DOHH2 (cell line): ENCODE results near the gene LYSET.

ENCODE experiments used
- H3F3A ChIP-seq: fragments of 200-600 bp; sonication (generic), shearing (Covaris generic); 2 replicates; pipeline ENCODE4 v1.6.0; 2016; ENCODE audit warnings: antibody characterized with exemption, mild to moderate bottlenecking; ENCODE audit not compliant: control insufficient read depth, insufficient read depth
- H3K27ac ChIP-seq: fragments of 200-600 bp; sonication (generic); 2 replicates; pipeline ENCODE4 v1.5.1; 2014; ENCODE audit warnings: low read depth, mild to moderate bottlenecking, low read length, moderate library complexity
- H3K27me3 ChIP-seq: fragments of 200-600 bp; sonication (generic); 2 replicates; pipeline ENCODE4 v1.6.1; 2014; ENCODE audit warnings: mild to moderate bottlenecking, low read length, mixed read lengths; ENCODE audit not compliant: control insufficient read depth
- H3K36me3 ChIP-seq: fragments of 200-600 bp; sonication (generic); 2 replicates; pipeline ENCODE4 v1.6.1; 2014; ENCODE audit warnings: mild to moderate bottlenecking, low read length, moderate library complexity, mixed read lengths; ENCODE audit not compliant: control insufficient read depth
- H3K4me1 ChIP-seq: fragments of 200-600 bp; sonication (generic); 2 replicates; pipeline ENCODE4 v1.6.1; 2014; ENCODE audit warnings: mild to moderate bottlenecking, low read length, mixed read lengths; ENCODE audit not compliant: control insufficient read depth
- H3K4me2 ChIP-seq: fragments of 200-600 bp; sonication (generic); 2 replicates; pipeline ENCODE4 v1.6.0; 2014; ENCODE audit warnings: mild to moderate bottlenecking, low read length, moderate library complexity
- H3K4me3 ChIP-seq: fragments of 200-600 bp; sonication (generic); 2 replicates; pipeline ENCODE4 v1.5.1; 2014; ENCODE audit warnings: mild to moderate bottlenecking, low read length, mixed read lengths
- H3K79me2 ChIP-seq: fragments of 200-600 bp; sonication (generic); 2 replicates; pipeline ENCODE4 v1.6.1; 2014; ENCODE audit warnings: mild to moderate bottlenecking, low read length, mixed read lengths; ENCODE audit not compliant: control insufficient read depth
- H3K9me2 ChIP-seq: fragments of 200-600 bp; sonication (generic); replicated peaks from 2 replicates; pipeline ENCODE4 v1.6.1; 2014; ENCODE audit warnings: mild to moderate bottlenecking, low read length, mixed read lengths; ENCODE audit not compliant: control insufficient read depth
- H3K9me3 ChIP-seq: fragments of 200-600 bp; sonication (generic); 2 replicates; pipeline ENCODE4 v1.6.1; 2014; ENCODE audit warnings: antibody characterized with exemption, low read length, mixed read lengths; ENCODE audit not compliant: control insufficient read depth, insufficient read depth
- H4K20me1 ChIP-seq: fragments of 200-600 bp; sonication (generic); 2 replicates; pipeline ENCODE4 v1.6.0; 2014; ENCODE audit warnings: low read depth, mild to moderate bottlenecking, antibody characterized with exemption, low read length, moderate library complexity; ENCODE audit not compliant: control insufficient read depth, insufficient read depth
- EZH2phosphoT487 ChIP-seq: fragments of 200-600 bp; sonication (generic); IDR thresholded peaks from 2 replicates; pipeline ENCODE4 v1.6.1; 2017; ENCODE audit warnings: borderline replicate concordance, mild to moderate bottlenecking, antibody characterized with exemption, low read length, moderate library complexity, mixed read lengths
- TF ChIP-seq, protein P1 (sequence below): fragments of 200-600 bp; sonication (generic); IDR thresholded peaks from one replicate; pipeline ENCODE4 v1.5.1; 2014; ENCODE audit warnings: antibody characterized with exemption, mild to moderate bottlenecking, low read depth, low read length; ENCODE audit not compliant: poor library complexity, severe bottlenecking

The LYSET gene

DNA sequence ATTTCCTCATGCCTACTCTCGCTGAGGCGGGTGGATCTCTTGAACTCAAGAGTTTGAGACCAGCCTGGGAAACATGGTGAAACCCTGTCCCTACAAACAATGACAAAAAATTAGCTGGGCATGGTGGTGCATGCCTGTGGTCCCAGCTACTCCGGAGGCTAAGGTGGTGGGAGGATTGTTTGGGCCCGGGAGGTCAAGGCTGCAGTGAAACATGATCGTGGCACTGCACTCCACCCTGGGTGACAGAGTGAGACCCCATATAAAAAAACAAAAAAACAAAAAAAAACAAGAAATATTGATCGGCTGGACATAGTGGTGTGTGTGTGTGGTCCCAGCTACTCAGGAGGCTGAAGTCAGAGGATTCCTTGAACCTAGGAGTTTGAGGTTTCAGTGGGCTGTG, 9.6 kb upstream of the LYSET start:
- H3K4me3 ChIP-seq: no peak overlapping the region
- peaks cover 7% of the 10 kb centered on the region for H3F3A ChIP-seq
- H3K9me2 ChIP-seq: no peaks in the 10 kb centered on the region
- H3K4me2 ChIP-seq: no peak overlapping the region
- no peaks in the 10 kb centered on the region for H3K36me3 ChIP-seq
- H3K9me3 ChIP-seq: no peaks in the 10 kb centered on the region
- TF ChIP-seq, protein P1, sequence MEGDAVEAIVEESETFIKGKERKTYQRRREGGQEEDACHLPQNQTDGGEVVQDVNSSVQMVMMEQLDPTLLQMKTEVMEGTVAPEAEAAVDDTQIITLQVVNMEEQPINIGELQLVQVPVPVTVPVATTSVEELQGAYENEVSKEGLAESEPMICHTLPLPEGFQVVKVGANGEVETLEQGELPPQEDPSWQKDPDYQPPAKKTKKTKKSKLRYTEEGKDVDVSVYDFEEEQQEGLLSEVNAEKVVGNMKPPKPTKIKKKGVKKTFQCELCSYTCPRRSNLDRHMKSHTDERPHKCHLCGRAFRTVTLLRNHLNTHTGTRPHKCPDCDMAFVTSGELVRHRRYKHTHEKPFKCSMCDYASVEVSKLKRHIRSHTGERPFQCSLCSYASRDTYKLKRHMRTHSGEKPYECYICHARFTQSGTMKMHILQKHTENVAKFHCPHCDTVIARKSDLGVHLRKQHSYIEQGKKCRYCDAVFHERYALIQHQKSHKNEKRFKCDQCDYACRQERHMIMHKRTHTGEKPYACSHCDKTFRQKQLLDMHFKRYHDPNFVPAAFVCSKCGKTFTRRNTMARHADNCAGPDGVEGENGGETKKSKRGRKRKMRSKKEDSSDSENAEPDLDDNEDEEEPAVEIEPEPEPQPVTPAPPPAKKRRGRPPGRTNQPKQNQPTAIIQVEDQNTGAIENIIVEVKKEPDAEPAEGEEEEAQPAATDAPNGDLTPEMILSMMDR: no peak
- no peak for TF ChIP-seq EZH2phosphoT487
- H3K27me3 ChIP-seq: 0 out of 2 replicates have a peak, but pooled peaks cover 3% of the 10 kb centered on the region
- no peaks in the 10 kb centered on the region for H4K20me1 ChIP-seq
- no peak overlapping the region for H3K27ac ChIP-seq
- H3K79me2 ChIP-seq: no peaks in the 10 kb centered on the region
- peaks cover 14% of the 10 kb centered on the region for H3K4me1 ChIP-seq

GRCh38 chr14:93183596-93184317, 1.4 kb upstream of the LYSET start:
- H3K27me3 ChIP-seq: no peaks in the 10 kb centered on the region
- peaks cover 51% of the 10 kb centered on the region for H3K4me1 ChIP-seq
- H3K9me2 ChIP-seq: no peaks in the 10 kb centered on the region
- peaks cover 24% of the 10 kb centered on the region for H3F3A ChIP-seq
- H3K9me3 ChIP-seq: no peaks in the 10 kb centered on the region
- H4K20me1 ChIP-seq: peaks cover 11% of the 10 kb centered on the region
- H3K4me3 ChIP-seq: peak overlapping the region; percentile 100
- H3K4me2 ChIP-seq: peak overlapping the region; percentile 94
- peaks cover 49% of the 10 kb centered on the region for H3K36me3 ChIP-seq
- peak overlapping the region; percentile 81 for H3K27ac ChIP-seq
- no peak for TF ChIP-seq EZH2phosphoT487
- TF ChIP-seq, protein P1: no peak
- peaks cover 57% of the 10 kb centered on the region for H3K79me2 ChIP-seq

DNA sequence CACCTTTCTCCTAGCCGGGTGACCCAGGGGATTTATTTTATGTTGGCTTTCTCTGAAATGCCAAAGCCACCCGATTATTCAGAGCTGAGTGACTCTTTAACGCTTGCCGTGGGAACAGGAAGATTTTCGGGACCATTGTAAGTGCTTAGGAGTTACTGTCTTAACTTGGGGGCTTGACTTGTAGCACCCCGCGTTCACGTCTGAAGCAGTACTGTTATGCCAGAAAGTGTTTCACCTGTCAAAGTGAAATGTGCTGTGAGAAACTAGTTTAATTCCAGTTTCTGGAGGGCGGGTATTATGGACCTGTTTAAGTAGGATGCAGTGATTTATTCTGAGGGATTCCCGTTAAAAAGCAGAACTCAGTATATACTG, 218 bp downstream of the LYSET start:
- H3F3A ChIP-seq: peaks cover 17% of the 10 kb centered on the region
- H3K9me2 ChIP-seq: no peaks in the 10 kb centered on the region
- H3K4me3 ChIP-seq: peak overlapping the region; percentile 100
- no peaks in the 10 kb centered on the region for H3K27me3 ChIP-seq
- H3K27ac ChIP-seq: peak overlapping the region; percentile 81
- TF ChIP-seq, protein P1: no peak
- no peak for TF ChIP-seq EZH2phosphoT487
- H3K36me3 ChIP-seq: peaks cover 55% of the 10 kb centered on the region
- peak overlapping the region; percentile 96 for H3K4me2 ChIP-seq
- H3K79me2 ChIP-seq: peaks cover 58% of the 10 kb centered on the region
- H4K20me1 ChIP-seq: peaks cover 11% of the 10 kb centered on the region
- peaks cover 43% of the 10 kb centered on the region for H3K4me1 ChIP-seq
- no peaks in the 10 kb centered on the region for H3K9me3 ChIP-seq
